Embryonic facial prominence (tissue), 1 donor: ENCODE data around the gene SOHLH1.

Experiments used
- DNase-seq: peaks from one replicate; pipeline ENCODE4 v3.0.0-alpha.2; 2016; ENCODE audit errors: extremely low spot score

Gene SOHLH1

GRCh38 chr9:135661816-135662560 is 37.3 kb downstream of the SOHLH1 start:
- DNase-seq: no peak

DNA sequence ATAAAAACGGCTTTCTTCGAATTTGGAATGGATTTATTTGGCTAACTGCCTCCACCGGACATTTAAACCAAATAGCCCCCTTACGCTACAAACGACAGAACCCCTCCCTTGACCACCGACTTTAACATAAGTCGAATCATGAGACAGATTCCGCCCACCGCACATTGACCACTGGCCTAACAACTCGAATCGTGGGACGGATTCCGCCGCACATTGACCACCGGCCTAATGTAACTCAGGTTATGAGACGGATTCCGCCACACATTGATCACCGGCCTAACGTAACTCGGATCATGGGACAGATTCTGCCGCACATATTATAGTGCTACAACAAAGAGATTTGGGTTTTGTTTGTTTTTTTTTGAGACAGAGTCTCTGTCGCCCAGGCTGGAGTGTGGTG is 38.9 kb downstream of the SOHLH1 start:
- no peak for DNase-seq

DNA sequence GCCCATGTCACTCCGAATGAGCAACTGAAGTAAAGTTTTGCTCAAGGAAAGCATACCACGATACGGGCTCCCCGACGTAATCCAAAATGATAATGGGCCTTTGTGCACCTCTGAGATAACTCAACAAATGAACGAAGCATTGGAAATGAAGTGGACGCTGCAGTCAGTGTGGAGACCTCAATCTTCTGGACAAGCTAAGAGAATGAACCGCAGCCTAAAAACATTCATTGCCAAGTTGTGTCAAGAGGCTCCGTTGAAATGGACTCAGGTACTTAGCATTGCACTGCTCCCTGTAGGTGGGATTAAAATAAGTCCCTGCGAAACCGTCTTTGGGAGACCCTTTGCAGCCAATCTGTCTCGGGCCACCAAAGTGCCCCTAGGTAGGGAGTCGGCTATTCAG is 40.0 kb downstream of the SOHLH1 start:
- no peak for DNase-seq

- no peak for DNase-seq
Measured at GRCh38 chr9:135657416-135657815, 41.9 kb downstream of the SOHLH1 start.

- no peak for DNase-seq
Measured at GRCh38 chr9:135655317-135655716, 44.0 kb downstream of the SOHLH1 start.

DNA sequence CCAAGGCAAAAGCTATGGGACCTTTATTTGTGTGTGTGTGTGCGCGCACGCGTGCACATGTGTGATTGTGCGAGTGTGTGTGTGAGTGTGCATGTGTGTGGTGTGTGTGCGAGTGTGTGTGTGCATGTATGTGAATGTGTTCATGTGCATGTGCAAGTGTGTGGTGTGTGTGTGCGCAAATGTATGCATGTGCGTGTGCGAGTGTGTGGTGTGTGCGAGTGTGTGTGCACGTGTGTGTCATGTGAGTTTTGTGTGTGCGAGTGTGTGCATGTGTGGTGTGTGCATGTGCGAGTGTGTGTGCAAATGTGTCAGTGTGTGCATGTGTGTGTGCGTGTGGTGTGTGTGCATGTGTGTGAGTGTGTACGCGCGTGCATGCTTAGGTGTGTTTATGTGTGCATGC is 48.9 kb downstream of the SOHLH1 start:
- DNase-seq: no peak

- DNase-seq: no peak
Measured at GRCh38 chr9:135649508-135649907, 49.8 kb downstream of the SOHLH1 start.

DNA sequence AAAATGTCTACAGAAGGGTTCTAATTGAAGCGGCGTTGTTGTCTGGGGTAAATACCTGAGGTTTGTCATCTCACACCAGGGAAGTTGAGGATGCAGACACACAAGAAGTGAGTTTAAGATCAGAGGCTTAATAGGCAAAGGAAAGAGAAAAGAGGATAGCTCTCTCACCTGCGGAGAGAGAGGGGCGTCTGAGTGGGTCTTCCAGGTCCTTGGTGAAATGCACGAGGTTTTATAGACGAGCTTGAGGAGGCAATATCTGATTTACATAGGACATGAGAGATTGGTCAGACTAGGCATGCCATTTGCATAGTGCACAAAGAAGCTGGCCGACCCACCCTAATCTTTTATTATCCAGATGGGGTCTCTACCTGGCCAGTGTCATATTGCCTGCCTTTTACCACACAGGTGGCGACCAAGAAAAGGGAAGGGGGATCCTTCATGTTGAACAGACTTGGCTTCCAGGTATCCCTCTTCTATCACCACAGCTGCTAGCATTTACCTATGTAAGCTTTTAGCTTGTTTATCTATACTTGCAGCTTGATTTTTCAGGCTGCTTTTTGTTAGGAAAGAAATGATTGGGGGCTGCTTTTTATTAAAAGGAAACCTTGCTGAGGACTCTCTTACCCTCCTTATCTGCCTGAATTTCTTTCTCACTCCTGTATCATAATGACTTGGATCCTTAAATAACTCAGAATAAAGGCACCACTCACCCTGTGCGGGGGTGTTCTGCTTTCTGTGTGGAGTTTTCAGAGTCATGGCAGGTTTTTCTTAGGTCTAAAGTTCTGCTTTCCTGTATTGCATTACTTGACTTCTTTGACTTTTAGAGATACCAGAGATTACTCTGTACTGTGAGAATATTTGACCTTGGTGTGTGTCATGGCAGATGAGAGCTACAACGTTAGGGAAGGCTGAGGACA is 50.5 kb downstream of the SOHLH1 start:
- DNase-seq: no peak

GRCh38 chr9:135647884-135648283 is 51.4 kb downstream of the SOHLH1 start:
- DNase-seq: no peak

DNA sequence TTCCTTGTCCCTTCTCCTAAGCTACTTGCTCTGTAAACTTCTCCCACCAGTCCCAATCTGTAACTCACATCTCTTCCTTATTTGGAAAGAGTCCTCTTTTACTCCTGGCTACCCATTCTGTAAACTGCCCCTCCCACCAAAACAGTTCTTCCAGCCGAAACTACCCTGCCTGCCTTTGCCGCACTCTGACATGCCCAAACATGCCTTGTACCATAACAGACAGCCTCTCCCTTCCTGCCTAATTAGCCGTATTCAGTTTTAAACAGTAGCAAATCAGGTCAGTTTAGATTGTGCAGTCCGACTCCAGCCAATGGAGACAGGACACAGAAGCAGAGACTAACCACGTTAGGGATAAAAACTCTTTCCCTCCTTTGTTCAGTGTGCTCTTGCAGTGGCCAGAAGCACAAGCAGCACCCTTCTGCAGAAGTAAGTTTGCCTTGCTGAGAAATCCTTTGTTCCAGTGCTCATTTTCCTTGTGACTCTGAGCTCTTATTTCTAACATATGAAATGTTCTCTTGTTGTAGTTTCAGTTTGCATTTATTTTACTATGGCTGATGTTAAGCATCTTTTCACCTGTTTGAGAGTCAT is 54.6 kb downstream of the SOHLH1 start:
- no peak for DNase-seq
